ENCODE results near the gene HAVCR1. TPM values are rescaled to one million over a fixed set of nuclear protein-coding genes. Genes with fewer than 3 reads are reported as not detected.
"Not testable (repeated sequence)": the region's sequence is repeated elsewhere in the genome, so short reads cannot be mapped to it uniquely, and the experiment has no call there.

HAVCR1 gene
- total RNA-seq, 2 donors from 2014 or later: 1.6 TPM; not detected in 1

DNA sequence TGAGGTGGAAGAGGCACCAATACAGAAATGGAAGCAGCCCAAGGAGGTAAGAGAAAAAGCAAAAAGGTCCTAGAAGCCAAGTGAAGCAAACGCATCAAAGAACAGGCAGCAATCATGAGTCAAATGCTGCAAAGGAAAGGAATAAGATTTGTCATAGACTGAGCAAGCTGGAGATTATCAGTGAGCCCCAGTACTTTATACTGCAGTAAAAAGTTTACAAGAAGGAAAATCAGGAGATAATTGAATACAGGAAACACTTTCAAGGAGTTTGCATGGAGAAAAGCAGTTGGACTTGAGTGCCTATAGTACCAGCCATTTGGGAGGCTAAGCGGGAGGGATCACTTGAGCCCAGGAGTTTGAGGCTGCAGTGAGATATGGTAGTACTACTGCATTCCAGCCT is 7.2 kb upstream of the HAVCR1 start:
- Histone ChIP-seq H3K27ac (no peak overlapping the region), H3K4me1 (replicated peaks) (no peaks in the 10 kb centered on the region), H3K9me3 (no peaks in the 10 kb centered on the region), H3K36me3 (no peaks in the 10 kb centered on the region), H3K27me3 (replicated peaks; ENCODE audit: insufficient read depth) (no peaks in the 10 kb centered on the region), H3K4me3 (no peak overlapping the region)
- TF ChIP-seq CTCF (IDR thresholded peaks at IDR 0.05) (no peak), POLR2A (IDR thresholded peaks at IDR 0.05) (no peak), POLR2AphosphoS5 (IDR thresholded peaks at IDR 0.05) (no peak)
- 39% methylated on average over 2 of the region's 2 CpGs for WGBS
- intact Hi-C loops (cut with DNase I): no loop called here
- no peak for DNase-seq (ENCODE audit: low spot score)

GRCh38 chr5:157063776-157064430 is 5.0 kb upstream of the HAVCR1 start:
- TF ChIP-seq CTCF (IDR thresholded peaks at IDR 0.05) (no peak), POLR2A (IDR thresholded peaks at IDR 0.05) (no peak), POLR2AphosphoS5 (IDR thresholded peaks at IDR 0.05) (no peak)
- WGBS: 77% methylated on average over 4 of the region's 4 CpGs
- intact Hi-C loops (cut with DNase I): no loop called here

GRCh38 chr5:157059891-157060290 is 975 bp upstream of the HAVCR1 start:
- no peaks in the 10 kb centered on the region for H3K27me3 ChIP-seq (replicated peaks; ENCODE audit: insufficient read depth)
- no peak overlapping the region for H3K27ac ChIP-seq
- H3K36me3 ChIP-seq: no peaks in the 10 kb centered on the region
- H3K4me3 ChIP-seq: no peak overlapping the region
- intact Hi-C loops (cut with DNase I): no loop called here
- H3K4me1 ChIP-seq (replicated peaks): no peaks in the 10 kb centered on the region
- TF ChIP-seq POLR2A (IDR thresholded peaks at IDR 0.05): no peak
- no peak for TF ChIP-seq POLR2AphosphoS5 (IDR thresholded peaks at IDR 0.05)
- no peak for TF ChIP-seq CTCF (IDR thresholded peaks at IDR 0.05)
- no peak for DNase-seq (ENCODE audit: low spot score)
- 93% methylated on average over 3 of the region's 3 CpGs for WGBS
- H3K9me3 ChIP-seq: no peaks in the 10 kb centered on the region

More at GRCh38 chr5:157063776-157064430, 5.0 kb upstream of the HAVCR1 start:
- Histone ChIP-seq H3K27ac (no peak overlapping the region), H3K4me3 (no peak overlapping the region), H3K27me3 (replicated peaks; ENCODE audit: insufficient read depth) (no peaks in the 10 kb centered on the region), H3K4me1 (replicated peaks) (no peaks in the 10 kb centered on the region), H3K36me3 (no peaks in the 10 kb centered on the region), H3K9me3 (no peaks in the 10 kb centered on the region)
- no peak for DNase-seq (ENCODE audit: low spot score)

- intact Hi-C loops (cut with DNase I): no loop called here
- DNase-seq (ENCODE audit: low spot score): no peak
- Histone ChIP-seq H3K9me3 (no peaks in the 10 kb centered on the region), H3K27me3 (replicated peaks; ENCODE audit: insufficient read depth) (no peaks in the 10 kb centered on the region), H3K4me3 (no peak overlapping the region), H3K4me1 (replicated peaks) (no peaks in the 10 kb centered on the region), H3K27ac (no peak overlapping the region), H3K36me3 (no peaks in the 10 kb centered on the region)
- TF ChIP-seq POLR2AphosphoS5 (IDR thresholded peaks at IDR 0.05): no peak
- 86% methylated on average over 10 of the region's 11 CpGs for WGBS
Measured at GRCh38 chr5:157057459-157058370, 1.2 kb downstream of the HAVCR1 start.

GRCh38 chr5:157056848-157057247 is 2.1 kb downstream of the HAVCR1 start:
- WGBS: 90% methylated on average over 6 of the region's 6 CpGs
- H3K9me3 ChIP-seq; intact Hi-C loops (cut with DNase I): not testable (repeated sequence)

More at GRCh38 chr5:157056848-157057247, 2.1 kb downstream of the HAVCR1 start:
- not testable (repeated sequence) for DNase-seq (ENCODE audit: low spot score); H3K27ac ChIP-seq; H3K4me1 ChIP-seq (replicated peaks); H3K27me3 ChIP-seq (replicated peaks; ENCODE audit: insufficient read depth); H3K4me3 ChIP-seq; H3K36me3 ChIP-seq

Data from prostate gland (tissue), 2 donors.